Gastrocnemius medialis (tissue), 4 donors: ENCODE measurements around the gene CSNK1G1.

Experiments
- CTCF ChIP-seq, 5 experiments: fragments of 450-650 bp in 3 of 5; fragments of 200-600 bp in 2 of 5; sonication (generic) in 2 of 5; IDR thresholded peaks in 4 of 5; conservative IDR thresholded peaks in 1 of 5; 1 replicate in 4 of 5; 2 replicates in 1 of 5; pipeline ENCODE4 v1.5.1; 2016 to 2019; ENCODE audit warnings: antibody characterized with exemption in 5 of 5, mild to moderate bottlenecking in 3 of 5, moderate library complexity in 3 of 5
- POLR2A ChIP-seq, 2 donors: fragments of 450-650 bp; IDR thresholded peaks; one replicate each; pipeline ENCODE4 v1.6.1; 2017; ENCODE audit warnings: antibody characterized with exemption in 2 of 2, mild to moderate bottlenecking in 2 of 2, moderate library complexity in 2 of 2

GRCh38 chr15:64191971-64192830, 163.8 kb downstream of the CSNK1G1 start:
- TF ChIP-seq POLR2A (IDR thresholded peaks at IDR 0.05) = no peak
- no peak for TF ChIP-seq CTCF (IDR thresholded peaks at IDR 0.05 in 4 of 5, conservative IDR thresholded peaks at IDR 0.05 in 1 of 5)
